GM18868 (cell line): ENCODE measurements around the gene ARHGAP9.
"Not testable (repeated sequence)": the region's sequence is repeated elsewhere in the genome, so short reads cannot be mapped to it uniquely, and the experiment has no call there.

Source experiments
- ATAC-seq: cut with Tn5 transposase; IDR thresholded peaks from one replicate; pipeline ENCODE4 v1.9.1; 2021; ENCODE audit warnings: mild to moderate bottlenecking, moderate library complexity; ENCODE audit not compliant: unreplicated experiment

Gene ARHGAP9

GRCh38 chr12:57439762-57440266 is 39.9 kb downstream of the ARHGAP9 start:
- no peak for ATAC-seq

GRCh38 chr12:57438400-57438799 is 41.3 kb downstream of the ARHGAP9 start:
- no peak for ATAC-seq

DNA sequence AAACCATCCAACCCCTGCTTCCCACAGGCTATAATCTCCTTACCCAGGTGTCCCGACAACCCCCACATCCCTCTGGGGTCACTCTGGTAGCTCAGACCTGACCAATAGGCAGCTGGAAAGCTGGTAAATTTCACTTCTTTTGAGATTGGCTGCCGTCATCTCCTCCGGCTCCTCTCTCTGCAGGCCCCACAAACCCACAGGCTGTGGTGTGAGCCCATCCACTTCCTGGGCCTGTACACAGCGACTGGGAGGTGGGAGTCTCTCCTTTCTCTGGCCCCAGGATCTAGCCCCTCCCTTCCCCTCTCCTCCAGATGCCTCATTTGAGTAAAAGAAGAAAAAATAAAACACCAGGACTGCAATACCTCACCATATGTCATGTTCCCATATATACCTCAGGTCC is 44.4 kb downstream of the ARHGAP9 start:
- ATAC-seq = no peak

- no peak for ATAC-seq
These were observed 45.0 kb downstream of the ARHGAP9 start, which contains the start of gene INHBC for GRCh38 chr12:57434517-57435223. Gene INHBC (plus strand): TSS chr12:57434784. CDS start chr12:57434887, 103 bp downstream.

DNA sequence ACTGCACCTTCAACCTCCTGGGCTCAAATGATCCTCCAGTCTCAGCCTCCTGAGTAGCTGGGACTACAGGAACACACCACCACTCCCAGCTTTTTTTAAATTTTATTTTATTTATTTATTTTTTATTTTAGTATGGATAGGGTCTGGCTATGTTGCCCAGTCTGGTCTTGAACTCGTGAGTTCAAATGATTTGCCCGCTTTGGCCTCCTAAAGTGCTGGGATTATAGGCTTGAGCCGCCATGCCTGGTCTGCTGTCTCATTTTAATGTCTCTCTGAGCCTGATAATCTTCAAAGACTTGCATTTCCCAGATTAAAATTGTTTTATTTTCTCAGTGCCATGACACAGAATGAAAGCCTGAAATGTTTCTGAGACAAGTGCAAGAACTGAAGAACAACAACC is 46.3 kb downstream of the ARHGAP9 start:
- ATAC-seq = no peak

- ATAC-seq = no peak
These were observed 47.9 kb downstream of the ARHGAP9 start for GRCh38 chr12:57431654-57432188.

DNA sequence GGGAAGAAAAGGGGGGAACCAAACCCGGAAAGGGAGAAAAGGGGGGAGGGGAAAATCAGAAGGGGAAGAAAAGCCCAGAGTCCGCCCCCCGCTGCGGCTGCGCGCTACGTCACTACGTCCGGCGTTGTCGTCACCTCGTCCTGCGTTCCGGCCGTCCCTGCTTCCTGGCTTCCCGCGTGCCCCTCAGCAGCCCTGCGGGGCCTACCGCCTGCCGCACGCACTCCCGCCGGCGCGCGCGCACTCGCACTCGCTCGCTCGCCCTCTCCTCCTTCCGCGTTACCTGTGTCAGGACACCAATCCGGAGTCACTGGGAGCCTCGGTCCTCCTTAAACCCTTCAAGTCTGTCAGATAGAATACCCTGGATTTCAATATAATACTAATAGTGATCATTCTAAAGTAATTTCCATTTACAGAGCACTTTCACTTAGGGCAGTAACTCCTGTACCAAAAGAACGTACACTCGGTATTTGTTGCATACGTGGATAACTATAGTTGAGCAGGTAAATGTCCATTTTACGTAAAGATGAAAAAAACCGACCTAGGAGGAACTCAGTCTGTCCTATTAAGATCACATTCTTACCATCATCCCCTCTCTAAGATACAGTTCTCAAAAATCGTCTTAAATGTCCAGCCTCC is 48.6 kb downstream of the ARHGAP9 start, which contains the start of gene R3HDM2:
R3HDM2 (minus strand) TSS at position 113 of the 636 bp plus-strand sequence. CDS start 120,615 bp downstream, outside the sequence.
- ATAC-seq = peak; percentile 96

DNA sequence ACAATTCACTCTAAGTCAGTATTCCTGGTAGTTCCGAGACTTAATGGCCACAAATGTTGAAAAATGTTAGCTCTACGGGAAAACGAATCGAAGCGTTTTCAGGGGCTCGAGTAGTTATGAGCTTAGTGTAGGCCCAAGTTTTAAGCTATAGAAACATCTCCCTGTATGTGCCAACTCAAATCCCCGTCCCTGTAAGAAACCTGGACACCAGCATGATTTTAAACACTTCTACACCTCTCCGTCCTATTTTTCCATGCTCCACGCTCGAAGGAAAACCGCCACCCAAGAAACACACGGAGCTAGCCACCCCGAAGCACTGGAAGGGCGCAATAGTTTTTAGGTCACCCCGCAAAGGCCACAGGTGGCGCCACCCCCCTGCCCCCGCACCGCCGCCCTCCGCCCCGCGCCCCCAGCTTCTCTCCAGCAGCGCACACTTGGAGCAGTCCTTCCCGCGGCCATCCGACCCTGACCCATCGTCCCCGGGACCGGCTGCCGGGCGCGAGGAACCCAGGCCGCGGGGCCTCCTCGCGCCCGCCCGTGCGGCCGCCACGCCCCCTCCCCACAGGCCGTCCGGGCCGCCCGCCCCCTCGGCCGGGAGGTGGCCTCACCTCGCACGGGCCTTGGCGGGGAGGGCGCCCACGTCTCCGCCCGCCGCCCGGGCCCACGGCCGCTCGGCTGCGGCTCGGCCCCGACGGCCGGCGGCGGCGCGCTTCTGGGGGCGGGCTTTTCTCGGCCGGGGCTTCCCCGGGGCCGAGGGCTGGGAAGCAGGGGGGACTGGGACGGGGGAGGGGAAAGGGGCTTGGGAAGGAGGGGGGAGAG is 49.3 kb downstream of the ARHGAP9 start:
- ATAC-seq = peak; percentile 48

DNA sequence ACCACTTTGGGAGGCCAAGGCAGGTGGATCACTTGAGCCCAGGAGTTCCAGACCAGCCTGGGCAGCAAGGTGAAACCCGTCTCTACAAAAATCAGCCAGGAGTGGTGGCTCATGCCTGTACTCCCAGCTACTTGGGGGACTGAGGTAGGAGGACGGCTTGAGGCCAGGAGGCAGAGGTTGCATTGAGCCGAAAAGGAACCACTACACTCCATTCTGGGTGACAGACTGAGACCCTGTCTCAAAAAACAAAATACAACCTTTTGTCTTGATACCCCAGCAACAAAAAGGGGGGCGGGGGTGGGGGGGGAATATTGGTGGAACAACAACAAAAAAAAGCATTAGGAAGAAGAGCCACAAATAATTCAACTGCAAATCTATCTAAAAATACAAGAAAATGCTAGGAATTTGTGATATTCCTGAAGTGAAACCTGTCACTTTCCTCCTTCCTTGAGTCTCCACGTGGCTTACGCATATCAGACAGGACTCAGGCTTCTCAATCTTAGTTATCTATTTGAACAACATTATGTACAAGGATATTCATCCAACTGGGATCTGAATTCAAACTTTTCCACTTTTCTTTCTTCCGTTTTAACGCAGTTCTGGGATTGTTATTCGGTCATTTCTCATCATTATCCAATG is 50.1 kb downstream of the ARHGAP9 start:
- no peak for ATAC-seq

DNA sequence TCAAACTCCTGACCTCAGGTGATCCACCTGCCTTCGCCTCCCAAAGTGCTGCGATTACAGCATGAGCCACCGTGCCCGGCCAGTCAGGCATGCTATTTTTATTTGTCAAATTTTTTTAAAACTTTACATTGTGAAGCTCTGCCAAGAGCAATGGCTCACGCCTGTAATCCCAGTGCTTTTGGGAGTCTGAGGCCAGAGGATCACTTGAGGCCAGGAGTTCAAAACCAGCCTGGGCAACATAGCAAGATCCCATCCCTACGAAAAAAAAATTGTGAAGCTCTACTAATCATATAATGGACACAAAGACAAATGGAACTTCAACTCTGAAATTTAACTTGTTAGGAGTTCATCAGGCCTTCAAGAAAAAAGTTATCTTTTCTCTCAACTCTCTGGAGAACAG is 50.7 kb downstream of the ARHGAP9 start:
- ATAC-seq = no peak

DNA sequence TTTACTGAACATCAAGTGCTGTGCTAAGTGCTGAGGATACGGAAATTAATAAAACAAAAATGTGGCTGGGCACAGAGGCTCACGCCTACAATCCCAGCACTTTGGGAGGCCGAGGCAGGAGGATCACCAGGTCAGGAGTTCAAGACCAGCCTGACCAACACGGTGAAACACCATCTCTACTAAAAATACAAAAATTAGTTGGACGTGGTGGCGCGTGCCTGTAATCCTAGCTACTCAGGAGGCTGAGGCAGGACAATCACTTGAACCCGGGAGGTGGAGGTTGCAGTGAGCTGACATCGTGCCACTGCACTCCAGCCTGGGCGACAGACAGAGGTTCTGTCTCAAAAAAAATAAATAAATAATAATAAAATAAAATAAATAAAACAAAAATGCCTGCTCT is 52.7 kb downstream of the ARHGAP9 start:
- ATAC-seq = not testable (repeated sequence)
